ENCODE data around the gene ARPP19. TPM values are rescaled to one million over a fixed set of nuclear protein-coding genes. Genes with fewer than 3 reads are reported as not detected.

The ARPP19 gene
- total RNA-seq, 1 experiment from 2014 or later, result 163 TPM

DNA sequence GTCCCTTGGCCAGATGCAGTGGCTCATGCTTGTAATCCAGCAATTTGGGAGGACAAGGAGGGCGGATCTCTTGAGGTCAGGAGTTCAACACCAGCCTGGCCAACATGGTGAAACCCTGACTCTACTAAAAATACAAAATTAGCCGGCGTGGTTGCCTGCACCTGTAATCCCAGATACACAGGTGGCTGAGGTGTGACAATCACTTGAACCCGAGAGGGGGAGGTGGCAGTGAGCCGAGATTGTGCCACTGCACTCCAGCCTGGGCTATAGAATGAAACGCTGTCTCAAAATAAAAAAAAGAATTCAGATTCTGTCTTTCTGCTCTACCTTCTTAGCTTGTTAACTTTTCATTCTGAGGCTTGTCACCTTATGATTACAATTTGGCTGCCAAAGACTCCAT, 62.3 kb downstream of the ARPP19 start:
- ChIA-PET RAD21 (ENCODE audit: low non-redundant PET in 1 of 2, low total read pairs in 2 of 2, uncharacterized antibody in 2 of 2, unreplicated experiment in 2 of 2) (no interaction called here), CTCF (no interaction called here), POLR2A (no interaction called here)
- Histone ChIP-seq H3K9ac (ENCODE audit: low read length) (no peak overlapping the region), H3K27me3 (ENCODE audit: insufficient read depth, low read length) (no peaks in the 10 kb centered on the region), H3K4me1 (ENCODE audit: control insufficient read depth in 1 of 2, insufficient read depth in 2 of 2, low read length in 2 of 2) (peaks cover 2 to 8% of the 10 kb centered on the region in 2 experiments; a peak in 2 of 4 replicates), H3K27ac (ENCODE audit: low read depth, low read length) (no peak overlapping the region), H3K4me2 (ENCODE audit: low read length) (no peak overlapping the region), H3K79me2 (ENCODE audit: insufficient read depth, low read length) (no peaks in the 10 kb centered on the region; the same call in 1 of the 2 replicates), H3K9me2 (ENCODE audit: insufficient read depth) (no peaks in the 10 kb centered on the region), H3K36me3 (ENCODE audit: control insufficient read depth in 1 of 2, insufficient read depth in 2 of 2, low read length in 2 of 2) (no peaks in the 10 kb centered on the region), H2AFZ (ENCODE audit: low read depth, low read length, poor library complexity, severe bottlenecking) (no peak overlapping the region), H3K9me3 (ENCODE audit: control insufficient read depth in 1 of 2, insufficient read depth in 1 of 2, low read depth in 1 of 2, low read length in 2 of 2) (no peaks in the 10 kb centered on the region), H3K4me3 (replicated peaks in 1 of 2; ENCODE audit: low read depth in 1 of 2, low read length in 2 of 2) (no peak overlapping the region), H4K20me1 (ENCODE audit: insufficient read depth) (no peaks in the 10 kb centered on the region)
- BruUV-seq (replicated peaks), result no TSS peak
- intact Hi-C loops (cut with micrococcal nuclease), result no loop called here
- DNase-seq (ENCODE audit: low read depth, low spot score) (no peak), ATAC-seq (no peak)
- TF ChIP-seq CEBPB (IDR thresholded peaks at IDR 0.05; ENCODE audit: low read depth) (no peak), TCF7L2 (IDR thresholded peaks at IDR 0.05; ENCODE audit: borderline replicate concordance, extremely low read depth, insufficient read depth, insufficient read length) (no peak), JUND (IDR thresholded peaks at IDR 0.05) (no peak), ZBTB33 (IDR thresholded peaks at IDR 0.05; ENCODE audit: extremely low read depth, insufficient replicate concordance, low read length) (no peak), ELF1 (IDR thresholded peaks at IDR 0.05; ENCODE audit: borderline replicate concordance, low read depth) (no peak), EZH2 (IDR thresholded peaks at IDR 0.05) (no peak), MAX (IDR thresholded peaks at IDR 0.05) (no peak), EZH2phosphoT487 (IDR thresholded peaks at IDR 0.05; ENCODE audit: borderline replicate concordance) (no peak), YY1 (IDR thresholded peaks at IDR 0.05; ENCODE audit: extremely low read depth, insufficient replicate concordance, low read depth, low read length) (no peak), ZFX (IDR thresholded peaks at IDR 0.05) (no peak), FOSL1 (IDR thresholded peaks at IDR 0.05; ENCODE audit: low read depth) (no peak)
- TF ChIP-seq, protein P1, sequence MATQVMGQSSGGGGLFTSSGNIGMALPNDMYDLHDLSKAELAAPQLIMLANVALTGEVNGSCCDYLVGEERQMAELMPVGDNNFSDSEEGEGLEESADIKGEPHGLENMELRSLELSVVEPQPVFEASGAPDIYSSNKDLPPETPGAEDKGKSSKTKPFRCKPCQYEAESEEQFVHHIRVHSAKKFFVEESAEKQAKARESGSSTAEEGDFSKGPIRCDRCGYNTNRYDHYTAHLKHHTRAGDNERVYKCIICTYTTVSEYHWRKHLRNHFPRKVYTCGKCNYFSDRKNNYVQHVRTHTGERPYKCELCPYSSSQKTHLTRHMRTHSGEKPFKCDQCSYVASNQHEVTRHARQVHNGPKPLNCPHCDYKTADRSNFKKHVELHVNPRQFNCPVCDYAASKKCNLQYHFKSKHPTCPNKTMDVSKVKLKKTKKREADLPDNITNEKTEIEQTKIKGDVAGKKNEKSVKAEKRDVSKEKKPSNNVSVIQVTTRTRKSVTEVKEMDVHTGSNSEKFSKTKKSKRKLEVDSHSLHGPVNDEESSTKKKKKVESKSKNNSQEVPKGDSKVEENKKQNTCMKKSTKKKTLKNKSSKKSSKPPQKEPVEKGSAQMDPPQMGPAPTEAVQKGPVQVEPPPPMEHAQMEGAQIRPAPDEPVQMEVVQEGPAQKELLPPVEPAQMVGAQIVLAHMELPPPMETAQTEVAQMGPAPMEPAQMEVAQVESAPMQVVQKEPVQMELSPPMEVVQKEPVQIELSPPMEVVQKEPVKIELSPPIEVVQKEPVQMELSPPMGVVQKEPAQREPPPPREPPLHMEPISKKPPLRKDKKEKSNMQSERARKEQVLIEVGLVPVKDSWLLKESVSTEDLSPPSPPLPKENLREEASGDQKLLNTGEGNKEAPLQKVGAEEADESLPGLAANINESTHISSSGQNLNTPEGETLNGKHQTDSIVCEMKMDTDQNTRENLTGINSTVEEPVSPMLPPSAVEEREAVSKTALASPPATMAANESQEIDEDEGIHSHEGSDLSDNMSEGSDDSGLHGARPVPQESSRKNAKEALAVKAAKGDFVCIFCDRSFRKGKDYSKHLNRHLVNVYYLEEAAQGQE (IDR thresholded peaks at IDR 0.05; ENCODE audit: low read depth), result no peak

Measured in HCT116 (cell line).